Uterus (tissue), 2 donors: Measurements from ENCODE around the gene SLC4A1.

Experiments used
- CTCF ChIP-seq, 4 experiments: fragments of 200-600 bp in 2 of 4; fragments of 450-650 bp in 2 of 4; sonication (generic) in 2 of 4; IDR thresholded peaks; one replicate each; pipeline ENCODE4 v1.5.1; 2016 to 2019; ENCODE audit warnings: antibody characterized with exemption in 4 of 4, mild to moderate bottlenecking in 2 of 4, moderate library complexity in 1 of 4
- POLR2A ChIP-seq, 2 donors: fragments of 450-650 bp; IDR thresholded peaks; one replicate each; pipeline ENCODE4 v1.6.1; 2016; ENCODE audit warnings: antibody characterized with exemption in 2 of 2, mild to moderate bottlenecking in 1 of 2, moderate library complexity in 1 of 2

GRCh38 chr17:44202756-44203155 lies 65.2 kb downstream of the SLC4A1 start:
- TF ChIP-seq CTCF (IDR thresholded peaks at IDR 0.05), result no peak
- no peak for TF ChIP-seq POLR2A (IDR thresholded peaks at IDR 0.05)
